ENCODE data around the gene PDLIM5. TPM values are rescaled to one million over a fixed set of nuclear protein-coding genes. Genes with fewer than 3 reads are reported as not detected.

The PDLIM5 gene
- total and polyA plus RNA-seq, 11 donors = 262 to 1,378 (median 1,035) TPM

DNA sequence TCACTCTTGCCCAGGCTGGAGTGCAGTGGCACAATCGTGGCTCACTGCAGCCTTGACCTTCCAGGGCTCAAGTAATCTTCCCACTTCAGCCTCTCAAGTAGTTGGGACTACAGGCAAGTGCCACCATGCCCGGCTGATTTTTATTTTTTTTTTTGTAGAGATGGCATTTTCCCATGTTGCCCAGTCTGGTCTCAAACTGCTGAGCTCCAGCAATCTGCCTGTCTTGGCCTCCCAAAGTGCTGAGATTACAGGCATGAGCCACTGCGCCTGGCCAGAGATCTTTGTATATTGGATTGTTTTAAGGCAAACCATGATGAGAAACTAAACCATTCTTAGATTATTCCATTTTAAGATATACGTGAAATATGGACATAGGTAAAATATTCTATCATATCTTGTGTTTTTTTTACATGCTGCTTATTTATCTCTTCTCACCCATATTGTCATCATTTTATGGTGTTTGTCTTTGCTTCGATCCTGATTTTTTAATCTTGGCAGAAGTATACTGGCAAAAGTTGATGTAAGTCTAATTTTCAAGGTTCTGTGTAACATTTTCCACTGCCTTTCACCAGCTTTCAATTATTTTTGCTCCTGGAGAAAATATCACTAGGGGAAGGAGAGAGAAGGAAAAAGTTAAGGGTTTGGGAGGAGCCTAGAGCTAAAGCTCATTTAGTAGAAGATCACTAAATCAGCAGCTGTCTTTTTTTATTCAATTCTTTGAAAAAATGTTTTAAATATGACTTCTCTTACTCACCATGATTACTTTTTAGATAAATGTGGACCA lies 27.8 kb downstream of the PDLIM5 start:
- TF ChIP-seq, protein P1, sequence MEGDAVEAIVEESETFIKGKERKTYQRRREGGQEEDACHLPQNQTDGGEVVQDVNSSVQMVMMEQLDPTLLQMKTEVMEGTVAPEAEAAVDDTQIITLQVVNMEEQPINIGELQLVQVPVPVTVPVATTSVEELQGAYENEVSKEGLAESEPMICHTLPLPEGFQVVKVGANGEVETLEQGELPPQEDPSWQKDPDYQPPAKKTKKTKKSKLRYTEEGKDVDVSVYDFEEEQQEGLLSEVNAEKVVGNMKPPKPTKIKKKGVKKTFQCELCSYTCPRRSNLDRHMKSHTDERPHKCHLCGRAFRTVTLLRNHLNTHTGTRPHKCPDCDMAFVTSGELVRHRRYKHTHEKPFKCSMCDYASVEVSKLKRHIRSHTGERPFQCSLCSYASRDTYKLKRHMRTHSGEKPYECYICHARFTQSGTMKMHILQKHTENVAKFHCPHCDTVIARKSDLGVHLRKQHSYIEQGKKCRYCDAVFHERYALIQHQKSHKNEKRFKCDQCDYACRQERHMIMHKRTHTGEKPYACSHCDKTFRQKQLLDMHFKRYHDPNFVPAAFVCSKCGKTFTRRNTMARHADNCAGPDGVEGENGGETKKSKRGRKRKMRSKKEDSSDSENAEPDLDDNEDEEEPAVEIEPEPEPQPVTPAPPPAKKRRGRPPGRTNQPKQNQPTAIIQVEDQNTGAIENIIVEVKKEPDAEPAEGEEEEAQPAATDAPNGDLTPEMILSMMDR (IDR thresholded peaks at IDR 0.05) = no peak
- no peak for TF ChIP-seq POLR2A (IDR thresholded peaks at IDR 0.05)
- WGBS, 4 donors = 50 to 64% (median 55%) methylated on average over 5 of the region's 5 CpGs
- ATAC-seq (no peak), DNase-seq (no peak)
- Histone ChIP-seq H3K36me3 (peaks cover 0 to 2% (median 0%) of the 10 kb centered on the region in 9 donors), H3K4me3 (peak overlapping the region in 1 of 12 donors; percentile 0), H3K27ac (peak overlapping the region in 10 of 12 donors; percentile 2 to 58 (median 39)), H3K4me1 (peaks cover 0 to 85% (median 62%) of the 10 kb centered on the region in 12 donors), H3K9me3 (no peaks in the 10 kb centered on the region), H3K27me3 (no peaks in the 10 kb centered on the region)
- intact Hi-C loops (cut with DNase I) = no loop called here

DNA sequence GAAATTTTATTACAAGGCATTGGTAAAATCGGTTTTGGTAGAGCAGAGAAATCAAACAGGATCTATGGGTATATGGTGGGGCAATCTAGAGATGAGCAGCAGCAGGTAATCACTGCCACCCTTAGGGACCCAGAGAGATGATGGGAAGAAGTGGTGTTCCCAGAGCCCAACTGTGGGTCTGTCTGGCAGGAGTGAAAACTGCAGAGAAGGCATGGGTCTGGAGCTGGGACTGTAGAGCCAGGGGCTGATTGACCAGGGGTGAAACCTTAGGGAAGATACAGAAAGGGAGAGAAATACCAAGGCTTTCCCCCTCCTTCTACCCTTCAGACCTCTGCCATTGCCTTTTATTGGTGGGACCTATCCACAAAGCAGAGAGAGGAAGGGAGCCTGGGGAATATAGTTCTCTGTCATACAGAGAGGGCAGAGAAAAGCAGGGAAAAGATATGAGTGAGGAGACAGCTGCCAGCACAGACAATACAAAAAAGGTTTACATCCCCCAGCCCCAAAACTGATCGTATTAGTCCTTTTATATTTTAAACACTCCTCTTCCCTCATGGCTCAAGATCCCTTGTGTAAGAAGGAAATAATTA lies 28.7 kb downstream of the PDLIM5 start:
- TF ChIP-seq POLR2A (IDR thresholded peaks at IDR 0.05) = no peak
- TF ChIP-seq, protein P1 (IDR thresholded peaks at IDR 0.05) = no peak
- Histone ChIP-seq H3K27ac (peak overlapping the region in 9 of 12 donors; percentile 13 to 58 (median 39)), H3K36me3 (peaks cover 0 to 6% (median 0%) of the 10 kb centered on the region in 9 donors), H3K4me3 (peak overlapping the region in 1 of 12 donors; percentile 0), H3K4me1 (peaks cover 0 to 87% (median 65%) of the 10 kb centered on the region in 12 donors), H3K27me3 (no peaks in the 10 kb centered on the region), H3K9me3 (no peaks in the 10 kb centered on the region)
- WGBS, 4 donors = 43 to 60% (median 51%) methylated on average over 2 of the region's 2 CpGs
- DNase-seq (no peak), ATAC-seq (peak; percentile 23 to 50 (median 26))
- intact Hi-C loops (cut with DNase I) = no loop called here

DNA sequence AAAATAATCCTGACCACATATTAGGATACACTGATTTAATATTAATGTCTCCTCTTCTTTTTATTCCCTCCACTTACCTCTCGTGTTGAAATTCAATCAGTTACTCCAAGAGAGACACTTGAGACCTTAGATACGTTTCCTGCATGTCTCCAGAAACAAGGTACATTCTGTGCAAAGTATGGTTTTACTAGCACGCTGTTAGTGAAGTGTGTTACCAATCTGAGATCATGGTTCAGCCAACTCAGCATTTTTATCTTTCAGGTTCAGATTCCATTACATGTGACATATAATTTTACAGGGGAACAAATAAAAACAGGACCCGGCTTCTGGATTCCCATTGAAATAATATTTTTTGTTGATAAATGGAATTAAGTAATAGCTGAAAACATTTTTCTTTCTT lies 32.2 kb downstream of the PDLIM5 start:
- peaks cover 5 to 91% (median 70%) of the 10 kb centered on the region in 12 donors for H3K4me1 ChIP-seq
- 38 to 65% (median 54%) methylated on average over 4 of the region's 4 CpGs for WGBS, 4 donors
- H3K27ac ChIP-seq = peak overlapping the region in 2 of 12 donors; percentile 33 to 44
- no peak for DNase-seq
- intact Hi-C loops (cut with DNase I) = loop anchor here in 1 of 10 donors (1.0 kb wide), 1 partner anchor 21 kb away; no protein-coding TSS in a partner anchor
- no peak overlapping the region for H3K4me3 ChIP-seq
- no peaks in the 10 kb centered on the region for H3K27me3 ChIP-seq
- H3K9me3 ChIP-seq = no peaks in the 10 kb centered on the region
- no peak for TF ChIP-seq POLR2A (IDR thresholded peaks at IDR 0.05)
- TF ChIP-seq, protein P1 (IDR thresholded peaks at IDR 0.05) = no peak
- ATAC-seq = no peak
- peaks cover 0 to 6% (median 0%) of the 10 kb centered on the region in 9 donors for H3K36me3 ChIP-seq

DNA sequence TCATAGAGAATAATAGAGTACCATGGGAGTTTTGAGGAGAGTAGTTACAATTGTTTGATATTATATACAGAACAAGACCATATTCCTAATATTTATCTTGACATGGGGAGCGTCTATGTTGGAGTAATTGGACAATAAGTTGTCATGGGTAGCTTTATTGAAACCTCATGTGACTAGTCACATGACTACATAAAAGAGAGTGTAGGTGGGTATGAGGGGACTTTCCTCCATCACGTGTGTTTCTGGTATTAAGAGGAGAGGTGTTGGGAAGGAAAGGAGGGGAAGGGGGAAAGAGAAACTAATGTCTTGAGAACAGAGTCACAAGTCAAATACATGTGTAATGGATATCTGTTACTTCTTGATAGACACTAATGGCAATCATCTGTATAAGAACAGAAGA lies 33.1 kb downstream of the PDLIM5 start:
- 54% methylated on average over 2 of the region's 2 CpGs for WGBS, 4 donors
- TF ChIP-seq POLR2A (IDR thresholded peaks at IDR 0.05) = no peak
- TF ChIP-seq, protein P1 (IDR thresholded peaks at IDR 0.05) = no peak
- intact Hi-C loops (cut with DNase I) = loop anchor here in 1 of 10 donors (1.0 kb wide), 1 partner anchor 22 kb away; no protein-coding TSS in a partner anchor
- no peaks in the 10 kb centered on the region for H3K9me3 ChIP-seq
- H3K4me1 ChIP-seq = peaks cover 5 to 88% (median 68%) of the 10 kb centered on the region in 12 donors
- peak overlapping the region in 5 of 12 donors; percentile 0 to 35 (median 33) for H3K27ac ChIP-seq
- DNase-seq (no peak), ATAC-seq (no peak)
- no peaks in the 10 kb centered on the region for H3K27me3 ChIP-seq
- H3K4me3 ChIP-seq = no peak overlapping the region
- H3K36me3 ChIP-seq = peaks cover 0 to 6% (median 0%) of the 10 kb centered on the region in 9 donors
